Osteoblast (primary cell): ENCODE measurements around the gene FAM186B. TPM values are rescaled to one million over a fixed set of nuclear protein-coding genes. Genes with fewer than 3 reads are reported as not detected.

Experiments used
- DNase-seq: peaks from one replicate; pipeline ENCODE4 v3.0.0; 2011; ENCODE audit warnings: low spot score, mixed read lengths; ENCODE audit not compliant: insufficient read length; ENCODE audit errors: missing footprints
- H2AFZ ChIP-seq: 2 replicates; pipeline ENCODE4 v1.6.0; 2011; ENCODE audit warnings: mild to moderate bottlenecking, low read length
- H3K27ac ChIP-seq: 2 replicates; pipeline ENCODE4 v1.5.1; 2011; ENCODE audit warnings: mild to moderate bottlenecking, low read depth, low read length, moderate library complexity
- H3K27me3 ChIP-seq: 2 replicates; pipeline ENCODE4 v1.6.0; 2012; ENCODE audit warnings: mild to moderate bottlenecking, control low read depth, inconsistent platforms, low read length, moderate library complexity; ENCODE audit not compliant: insufficient read depth
- H3K36me3 ChIP-seq: 2 replicates; pipeline ENCODE4 v1.5.1; 2011; ENCODE audit warnings: mild to moderate bottlenecking, low read length, control low read depth, moderate library complexity; ENCODE audit not compliant: insufficient read depth
- H3K4me1 ChIP-seq: 2 replicates; pipeline ENCODE4 v1.5.1; 2011; ENCODE audit warnings: mild to moderate bottlenecking, low read length, control low read depth, moderate library complexity; ENCODE audit not compliant: insufficient read depth
- H3K4me2 ChIP-seq: 2 replicates; pipeline ENCODE4 v1.6.0; 2011; ENCODE audit warnings: mild to moderate bottlenecking, low read length; ENCODE audit not compliant: insufficient read depth
- H3K4me3 ChIP-seq: fragments of 200-600 bp; sonication (generic); 3 replicates; pipeline ENCODE4 v1.5.1; 2012; ENCODE audit warnings: mild to moderate bottlenecking, low read length, inconsistent platforms; ENCODE audit not compliant: insufficient read depth
- H3K79me2 ChIP-seq: 2 replicates; pipeline ENCODE4 v1.6.0; 2012; ENCODE audit warnings: mild to moderate bottlenecking, low read length, control low read depth, inconsistent platforms; ENCODE audit not compliant: insufficient read depth
- H3K9me3 ChIP-seq: 2 replicates; pipeline ENCODE4 v1.5.1; 2011; ENCODE audit warnings: low read depth, low read length, control low read depth
- H4K20me1 ChIP-seq: 2 replicates; pipeline ENCODE4 v1.6.0; 2012; ENCODE audit warnings: mild to moderate bottlenecking, low read length, control low read depth; ENCODE audit not compliant: insufficient read depth
- total RNA-seq: library from RNA; depleted of rRNA; stranded (reverse); fragments of >200 nt; gene quantifications from 2 replicates; pipeline ENCODE4 v1.2.3, GENCODE V29; 2012
- TF ChIP-seq, protein P1 (sequence below): IDR thresholded peaks from 2 replicates; pipeline ENCODE4 v1.5.1; 2011; ENCODE audit warnings: mild to moderate bottlenecking, low read depth, low read length, moderate library complexity; ENCODE audit errors: extremely low read depth

FAM186B gene
- total RNA-seq, 1 donor: 0.72 TPM

DNA sequence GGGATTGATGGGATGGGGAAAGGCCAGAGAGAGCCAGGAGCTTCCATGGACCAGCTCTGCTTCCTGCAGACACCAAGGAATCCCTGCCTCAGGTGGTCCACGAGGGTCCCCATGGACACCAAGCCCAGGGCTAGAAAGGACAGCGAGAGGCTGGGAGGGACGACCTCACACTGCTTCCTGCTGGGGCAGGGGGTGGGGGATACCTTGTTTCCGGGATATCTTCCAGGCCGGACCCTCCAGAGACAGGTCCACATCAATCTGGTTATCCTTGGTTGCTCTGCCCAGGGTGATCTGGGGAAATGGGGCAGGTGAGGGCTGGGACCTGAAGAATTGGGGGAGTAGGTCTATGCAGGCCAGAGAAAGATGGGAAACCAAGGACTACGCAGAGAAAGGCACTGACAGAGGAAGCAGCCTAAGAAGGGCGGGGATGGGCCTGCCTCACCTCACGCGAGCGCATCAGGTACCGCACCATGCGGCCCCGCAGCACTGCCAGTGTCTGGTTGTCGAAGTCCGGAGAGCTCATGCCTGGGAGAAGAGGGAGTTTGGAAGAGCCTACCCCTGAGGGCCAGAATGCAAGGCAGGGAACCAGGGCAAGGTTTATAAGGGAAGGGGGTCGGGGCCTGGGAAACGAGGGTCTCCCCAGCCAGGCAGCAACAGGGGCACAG, 46.3 kb downstream of the FAM186B start:
- Histone ChIP-seq H3K4me2 (no peak overlapping the region), H3K4me1 (no peaks in the 10 kb centered on the region), H4K20me1 (no peaks in the 10 kb centered on the region), H3K79me2 (no peaks in the 10 kb centered on the region), H3K27ac (no peak overlapping the region), H3K36me3 (peaks cover 55% of the 10 kb centered on the region), H3K4me3 (no peak overlapping the region), H3K9me3 (no peaks in the 10 kb centered on the region), H3K27me3 (no peaks in the 10 kb centered on the region), H2AFZ (no peak overlapping the region)
- TF ChIP-seq, protein P1, sequence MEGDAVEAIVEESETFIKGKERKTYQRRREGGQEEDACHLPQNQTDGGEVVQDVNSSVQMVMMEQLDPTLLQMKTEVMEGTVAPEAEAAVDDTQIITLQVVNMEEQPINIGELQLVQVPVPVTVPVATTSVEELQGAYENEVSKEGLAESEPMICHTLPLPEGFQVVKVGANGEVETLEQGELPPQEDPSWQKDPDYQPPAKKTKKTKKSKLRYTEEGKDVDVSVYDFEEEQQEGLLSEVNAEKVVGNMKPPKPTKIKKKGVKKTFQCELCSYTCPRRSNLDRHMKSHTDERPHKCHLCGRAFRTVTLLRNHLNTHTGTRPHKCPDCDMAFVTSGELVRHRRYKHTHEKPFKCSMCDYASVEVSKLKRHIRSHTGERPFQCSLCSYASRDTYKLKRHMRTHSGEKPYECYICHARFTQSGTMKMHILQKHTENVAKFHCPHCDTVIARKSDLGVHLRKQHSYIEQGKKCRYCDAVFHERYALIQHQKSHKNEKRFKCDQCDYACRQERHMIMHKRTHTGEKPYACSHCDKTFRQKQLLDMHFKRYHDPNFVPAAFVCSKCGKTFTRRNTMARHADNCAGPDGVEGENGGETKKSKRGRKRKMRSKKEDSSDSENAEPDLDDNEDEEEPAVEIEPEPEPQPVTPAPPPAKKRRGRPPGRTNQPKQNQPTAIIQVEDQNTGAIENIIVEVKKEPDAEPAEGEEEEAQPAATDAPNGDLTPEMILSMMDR: no peak
- peak; percentile 45 for DNase-seq

DNA sequence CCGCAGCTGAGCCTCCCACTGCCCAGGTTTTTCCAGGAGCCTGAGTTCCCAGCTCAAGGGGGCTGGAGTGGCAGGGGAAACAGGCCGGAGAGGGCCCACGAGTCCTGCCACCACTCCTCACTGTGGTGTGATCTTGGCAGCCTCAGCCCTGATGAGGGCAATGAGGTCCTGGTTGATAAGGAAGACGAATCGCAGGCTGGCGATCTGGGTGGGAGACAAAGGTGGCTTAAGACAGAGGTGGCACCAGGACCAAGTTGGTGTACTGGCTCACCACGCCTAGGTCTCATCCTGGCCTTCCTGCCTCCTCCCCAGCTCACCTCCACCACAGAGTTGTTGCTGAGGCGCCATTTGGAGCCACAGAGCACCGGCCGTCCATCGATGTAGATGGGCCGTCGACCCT, 46.9 kb downstream of the FAM186B start:
- no peak overlapping the region for H3K4me2 ChIP-seq

DNA sequence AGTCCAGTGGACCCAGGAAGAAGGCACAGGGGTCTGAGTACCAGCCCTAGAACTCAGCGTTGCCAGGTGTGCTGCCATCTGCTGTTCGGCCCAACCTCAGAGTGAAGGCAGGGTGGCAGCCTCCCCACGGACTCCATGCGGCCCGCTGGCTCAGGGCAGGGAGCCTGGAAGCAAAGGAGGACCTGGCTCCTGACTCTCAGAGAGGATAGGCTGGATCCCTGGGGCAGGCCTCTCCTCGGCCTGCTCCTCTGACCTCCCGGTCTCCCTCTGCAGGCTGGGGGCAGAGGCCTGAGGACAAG, 47.6 kb downstream of the FAM186B start:
- Histone ChIP-seq H3K79me2 (no peaks in the 10 kb centered on the region), H3K27me3 (no peaks in the 10 kb centered on the region), H3K36me3 (peaks cover 42% of the 10 kb centered on the region), H3K4me1 (no peaks in the 10 kb centered on the region), H4K20me1 (no peaks in the 10 kb centered on the region), H3K9me3 (no peaks in the 10 kb centered on the region), H2AFZ (no peak overlapping the region), H3K4me3 (no peak overlapping the region), H3K27ac (no peak overlapping the region), H3K4me2 (no peak overlapping the region)
- TF ChIP-seq, protein P1: peak; percentile 6
- DNase-seq: peak; percentile 55

More for the DNA sequence above, 46.9 kb downstream of the FAM186B start:
- H3K4me1 ChIP-seq: no peaks in the 10 kb centered on the region
- peaks cover 49% of the 10 kb centered on the region for H3K36me3 ChIP-seq
- peak; percentile 8 for DNase-seq
- H3K79me2 ChIP-seq: no peaks in the 10 kb centered on the region
- no peaks in the 10 kb centered on the region for H3K9me3 ChIP-seq
- H4K20me1 ChIP-seq: no peaks in the 10 kb centered on the region
- H3K27ac ChIP-seq: no peak overlapping the region
- no peak overlapping the region for H3K4me3 ChIP-seq
- TF ChIP-seq, protein P1: no peak
- H3K27me3 ChIP-seq: no peaks in the 10 kb centered on the region
- H2AFZ ChIP-seq: no peak overlapping the region

DNA sequence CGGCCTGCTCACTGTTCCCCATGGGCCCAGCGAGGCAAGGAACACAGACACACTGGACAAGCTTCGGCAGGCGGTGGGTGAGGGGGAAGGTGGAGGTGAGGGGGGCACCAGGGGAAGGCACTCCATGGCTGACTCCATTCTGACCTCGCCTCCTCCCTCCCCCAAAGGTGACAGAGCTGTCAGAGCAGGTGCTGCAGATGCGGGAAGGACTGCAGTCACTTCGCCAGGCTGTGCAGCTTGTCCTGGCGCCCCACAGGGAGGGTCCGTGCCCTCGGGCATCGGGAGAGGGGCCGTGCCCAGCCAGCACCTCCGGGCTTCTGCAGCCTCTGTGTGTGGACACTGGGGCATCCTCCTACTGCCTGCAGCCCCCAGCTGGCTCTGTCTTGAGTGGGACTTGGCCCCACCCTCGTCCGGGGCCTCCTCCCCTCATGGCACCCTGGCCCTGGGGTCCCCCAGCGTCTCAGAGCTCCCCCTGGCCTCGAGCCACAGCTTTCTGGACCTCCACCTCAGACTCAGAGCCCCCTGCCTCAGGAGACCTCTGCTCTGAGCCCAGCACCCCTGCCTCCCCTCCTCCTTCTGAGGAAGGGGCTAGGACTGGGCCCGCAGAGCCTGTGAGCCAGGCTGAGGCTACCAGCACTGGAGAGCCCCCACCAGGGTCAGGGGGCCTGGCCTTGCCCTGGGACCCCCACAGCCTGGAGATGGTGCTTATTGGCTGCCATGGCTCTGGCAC, 48.1 kb downstream of the FAM186B start:
- Histone ChIP-seq H3K36me3 (peaks cover 37% of the 10 kb centered on the region), H3K27me3 (peaks cover 4% of the 10 kb centered on the region), H3K9me3 (no peaks in the 10 kb centered on the region), H3K4me3 (no peak overlapping the region), H3K4me2 (no peak overlapping the region), H4K20me1 (no peaks in the 10 kb centered on the region), H3K27ac (no peak overlapping the region), H2AFZ (no peak overlapping the region), H3K4me1 (no peaks in the 10 kb centered on the region), H3K79me2 (no peaks in the 10 kb centered on the region)
- peak; percentile 3 for DNase-seq
- TF ChIP-seq, protein P1: no peak
